DMS79 (cell line): ENCODE measurements around the gene PAFAH1B1.
"Not testable (repeated sequence)": the region's sequence is repeated elsewhere in the genome, so short reads cannot be mapped to it uniquely, and the experiment has no call there.

Experiments
- DNase-seq: peaks from one replicate; lab custom pipeline; 2025; lab: John Stamatoyannopoulos, UW

Gene PAFAH1B1

DNA sequence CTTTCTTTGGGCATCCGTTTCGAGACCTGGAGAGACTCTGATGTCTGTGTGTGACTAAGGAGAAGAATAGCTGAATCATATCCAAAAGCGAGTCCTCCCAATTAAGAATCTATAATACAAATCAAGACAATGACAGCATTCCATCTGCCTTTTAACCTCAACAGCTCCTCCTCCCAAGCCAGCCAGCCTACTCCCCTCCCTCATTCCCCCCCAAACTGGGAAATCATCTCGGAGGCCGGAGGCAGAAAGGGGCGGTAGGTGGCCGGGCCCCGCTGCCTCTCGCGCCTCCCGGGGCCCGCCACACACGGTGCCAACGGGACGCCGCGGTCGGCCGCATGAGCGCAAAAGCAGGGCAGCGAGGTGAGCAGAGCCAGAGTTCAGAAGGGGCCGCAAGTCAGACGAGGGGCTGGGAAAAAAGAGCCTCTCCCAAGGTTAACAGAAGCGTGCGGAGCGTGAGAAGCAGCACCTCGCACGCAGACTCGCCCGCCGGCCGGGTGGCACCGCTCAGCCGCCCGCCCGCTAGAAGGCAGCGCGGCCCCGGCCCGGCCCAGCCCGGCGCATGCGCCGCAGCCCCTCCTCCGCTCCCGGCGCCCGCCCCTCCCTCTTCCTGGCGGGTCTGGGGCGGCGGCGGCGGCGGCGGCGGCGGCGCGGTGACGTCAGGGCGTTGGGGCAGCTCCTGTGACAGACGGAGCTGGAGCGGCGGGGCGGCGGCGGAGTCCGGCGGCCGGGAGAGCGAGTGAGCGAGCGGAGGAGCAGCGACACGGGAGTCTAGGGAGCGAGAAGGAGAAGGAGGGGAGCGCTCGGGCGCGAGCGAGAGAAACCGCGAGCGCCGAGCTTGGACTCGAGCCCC is at the start of gene PAFAH1B1:
Gene PAFAH1B1 (plus strand): TSS at position 684 of the 850 bp plus-strand sequence. CDS start 44,635 bp downstream, outside the sequence.
- DNase-seq: peak; percentile 74

DNA sequence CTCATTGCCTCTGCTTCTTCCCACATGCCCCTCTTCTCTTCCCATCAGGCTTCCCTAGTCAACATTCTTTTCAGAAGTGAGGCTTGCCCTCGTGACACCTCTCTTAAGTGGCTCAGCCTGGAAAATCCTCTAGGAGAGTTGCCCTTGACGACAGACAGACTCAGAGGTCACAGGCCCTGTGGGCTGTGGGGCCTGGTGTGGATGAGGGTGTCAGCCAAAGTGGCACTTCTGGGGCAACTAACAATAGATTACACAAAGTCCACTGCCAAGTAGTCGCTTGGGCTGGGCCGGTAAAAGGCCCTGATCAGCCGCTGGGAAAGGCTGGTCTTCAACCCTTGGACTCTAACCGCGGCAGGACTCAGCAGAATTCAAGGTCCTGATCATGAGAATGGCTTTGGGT is 48.1 kb upstream of the PAFAH1B1 start:
- DNase-seq: no peak

DNA sequence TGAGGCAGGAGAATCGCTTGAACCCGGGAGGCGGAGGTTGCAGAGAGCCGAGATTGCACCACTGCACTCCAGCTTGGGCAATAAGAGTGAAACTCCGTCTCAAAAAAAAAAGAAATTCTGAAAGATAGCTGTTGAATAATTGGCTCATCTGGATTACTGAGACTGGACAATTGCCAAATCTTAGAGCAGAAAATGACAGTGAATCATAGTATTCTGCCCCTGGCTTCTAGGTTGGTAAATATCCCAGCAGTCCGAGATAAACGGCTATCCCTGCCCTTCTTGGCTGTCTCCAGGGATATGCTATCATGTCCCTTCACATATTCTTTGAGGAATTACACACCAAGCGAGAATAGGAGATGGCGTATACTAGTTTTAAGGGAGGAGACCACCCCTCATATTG is 46.3 kb upstream of the PAFAH1B1 start:
- no peak for DNase-seq

DNA sequence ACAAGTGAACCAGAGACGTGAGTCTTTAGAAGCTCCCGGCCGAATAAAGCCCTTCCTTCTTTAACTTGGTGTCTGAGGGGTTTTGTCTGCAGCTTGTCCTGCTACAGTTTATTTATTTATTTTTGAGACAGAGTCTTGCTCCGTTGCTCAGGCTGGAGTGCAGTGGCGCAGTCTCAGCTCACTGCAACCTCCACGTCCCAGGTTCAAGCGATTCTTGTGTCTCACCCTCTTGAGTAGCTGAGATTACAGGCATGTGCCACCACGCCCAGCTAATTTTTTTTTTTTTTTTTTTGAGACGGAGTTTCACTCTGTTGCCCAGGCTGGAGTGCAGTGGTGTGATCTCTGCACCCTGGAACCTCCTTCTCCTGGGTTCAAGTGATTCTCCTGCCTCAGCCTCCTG is 45.4 kb upstream of the PAFAH1B1 start:
- DNase-seq: not testable (repeated sequence)

DNA sequence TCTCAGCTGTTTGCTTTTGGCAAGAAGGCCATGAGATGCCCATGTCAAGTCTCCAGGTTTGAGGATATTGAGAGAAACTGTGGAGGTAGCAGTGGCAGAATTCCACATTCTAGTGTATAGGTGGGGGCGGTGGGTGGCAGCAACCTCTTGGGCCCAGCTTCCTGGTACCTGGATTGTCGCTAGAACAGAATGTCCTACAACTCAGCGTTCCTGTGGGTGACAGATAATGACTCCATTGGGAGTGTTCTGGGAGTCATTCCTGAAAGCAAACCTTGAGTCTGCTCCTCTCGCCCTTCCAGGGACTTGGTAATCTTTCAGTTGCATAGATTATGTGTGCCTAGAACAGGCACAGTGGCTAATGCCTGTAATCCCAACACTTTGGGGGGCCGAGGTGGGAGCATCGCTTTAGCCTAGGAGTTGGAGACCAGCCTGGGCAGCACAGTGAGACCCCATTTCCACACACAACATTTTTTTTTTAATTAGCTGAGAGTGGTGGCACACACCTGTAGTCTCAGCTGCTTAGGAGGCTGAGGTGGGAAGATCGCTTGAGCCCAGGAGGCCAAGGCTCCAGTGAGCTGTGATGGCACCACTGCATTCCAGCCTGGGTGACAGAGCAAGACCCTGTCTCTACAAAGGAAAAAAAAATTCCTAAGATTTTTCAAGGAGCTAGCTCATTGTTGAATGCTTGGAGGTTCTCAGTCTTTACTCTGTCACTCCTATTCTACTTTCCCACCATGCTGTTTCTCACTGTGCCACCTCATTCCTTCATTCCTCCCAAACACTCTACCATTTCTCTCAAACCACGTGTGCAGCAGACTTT is 43.9 kb upstream of the PAFAH1B1 start:
- DNase-seq: no peak

DNA sequence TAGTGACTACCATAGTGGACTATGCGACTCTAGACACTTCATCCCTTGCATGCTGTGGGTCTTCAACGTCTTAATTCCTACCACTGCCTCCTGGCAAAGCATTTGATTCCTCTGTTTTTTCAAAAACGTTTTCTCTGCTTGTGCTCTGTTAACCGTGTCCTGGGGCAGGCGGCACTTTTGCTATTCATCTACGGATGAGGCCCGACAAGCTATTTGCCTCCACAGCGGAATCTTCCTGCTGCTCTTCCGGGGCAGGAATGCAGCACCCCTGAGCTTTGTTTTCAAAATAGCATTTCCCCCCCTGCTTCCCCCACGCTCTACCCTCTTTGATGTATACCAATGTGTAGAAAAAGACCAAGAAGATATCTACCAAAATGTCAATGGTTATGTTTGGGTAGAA is 42.0 kb upstream of the PAFAH1B1 start:
- no peak for DNase-seq

DNA sequence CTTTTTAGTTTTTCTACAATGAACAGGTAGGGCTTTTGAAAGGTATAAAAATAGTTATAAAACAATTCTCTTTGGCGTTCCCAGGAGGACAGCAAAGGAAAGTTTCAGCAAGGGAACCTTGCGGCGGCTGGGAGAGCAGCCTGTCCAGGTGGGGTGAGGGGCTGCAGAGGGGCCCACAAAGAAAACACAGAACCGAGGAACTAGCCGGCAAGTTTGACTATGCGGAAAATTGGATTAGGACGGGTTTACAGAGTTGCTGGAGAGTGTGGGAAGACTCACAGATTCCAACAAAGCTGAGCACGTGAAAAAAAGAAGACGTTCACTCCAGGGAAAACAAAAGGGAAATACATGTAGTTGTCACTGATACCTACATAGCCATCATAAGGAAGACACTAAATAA is 41.5 kb upstream of the PAFAH1B1 start:
- DNase-seq: no peak

DNA sequence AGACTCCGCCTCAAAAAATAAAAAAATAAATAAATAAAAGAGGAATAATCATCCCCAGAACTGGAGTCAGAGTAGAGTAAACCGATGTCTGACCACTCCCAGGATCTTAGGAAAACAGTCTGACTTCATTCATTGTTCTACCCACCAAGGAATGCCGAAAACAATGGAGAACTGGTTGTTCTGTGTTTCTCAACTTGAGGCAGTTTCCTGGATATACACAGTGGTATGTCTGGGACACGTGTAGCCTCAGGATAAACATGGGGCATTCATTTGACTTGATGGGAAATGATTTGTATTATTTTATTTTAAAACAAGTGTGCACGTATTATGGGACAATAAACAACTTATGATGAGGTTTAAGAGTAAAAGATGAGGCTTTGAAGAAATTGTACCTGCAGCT is 32.8 kb upstream of the PAFAH1B1 start:
- DNase-seq: no peak

DNA sequence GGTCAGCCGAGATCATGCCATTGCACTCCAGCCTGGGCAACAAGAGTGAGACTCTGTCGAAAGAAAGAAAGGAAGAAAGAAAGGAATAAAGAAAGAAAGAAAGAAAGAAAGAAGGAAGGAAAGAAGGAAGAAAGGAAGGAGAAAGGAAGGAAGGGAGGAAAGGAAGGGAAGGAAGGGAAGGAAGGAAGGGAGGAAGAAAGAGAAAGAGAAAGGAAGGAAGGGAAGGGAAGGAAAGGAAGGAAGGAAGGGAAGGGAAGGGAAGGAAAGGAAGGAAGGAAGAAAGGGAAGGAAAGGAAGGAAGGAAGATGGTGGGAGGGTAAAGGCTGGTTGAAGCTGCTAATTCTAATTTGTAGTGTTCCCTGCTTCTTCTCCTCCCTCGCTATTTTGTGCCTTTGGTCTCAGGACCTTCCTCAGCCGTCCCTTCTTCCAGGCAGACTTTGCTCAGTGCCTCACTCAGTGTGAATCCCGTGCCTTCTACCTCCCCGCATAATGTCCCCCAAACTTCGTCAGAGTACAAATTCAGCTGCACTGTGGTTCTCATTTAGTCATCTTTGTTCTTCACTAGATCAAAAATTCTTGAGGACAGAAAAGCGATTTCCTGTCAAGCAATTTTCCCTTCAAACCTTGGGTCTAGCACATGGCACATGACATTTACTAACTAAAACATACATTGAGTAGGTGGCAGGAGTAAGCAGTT is 31.1 kb upstream of the PAFAH1B1 start:
- no peak for DNase-seq

DNA sequence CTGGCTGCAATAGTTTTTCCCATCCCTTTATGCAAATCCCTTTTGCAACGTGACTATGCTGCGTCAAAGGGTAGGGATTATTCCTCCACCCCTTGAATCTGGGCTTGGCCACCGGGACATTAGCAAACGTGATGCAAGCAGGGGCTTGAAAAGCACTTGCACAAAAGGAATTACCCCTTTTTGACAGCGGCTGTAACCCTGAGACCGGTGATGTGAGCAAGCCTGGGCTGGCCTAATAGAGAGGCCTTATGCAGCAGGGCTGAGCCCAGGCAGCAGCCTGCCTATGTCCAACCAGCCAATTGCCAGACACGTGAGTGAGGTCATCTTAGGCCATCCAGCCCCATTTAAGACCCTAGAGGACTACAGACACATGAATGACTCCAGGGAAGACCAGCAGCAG is 30.4 kb upstream of the PAFAH1B1 start:
- peak; percentile 15 for DNase-seq

DNA sequence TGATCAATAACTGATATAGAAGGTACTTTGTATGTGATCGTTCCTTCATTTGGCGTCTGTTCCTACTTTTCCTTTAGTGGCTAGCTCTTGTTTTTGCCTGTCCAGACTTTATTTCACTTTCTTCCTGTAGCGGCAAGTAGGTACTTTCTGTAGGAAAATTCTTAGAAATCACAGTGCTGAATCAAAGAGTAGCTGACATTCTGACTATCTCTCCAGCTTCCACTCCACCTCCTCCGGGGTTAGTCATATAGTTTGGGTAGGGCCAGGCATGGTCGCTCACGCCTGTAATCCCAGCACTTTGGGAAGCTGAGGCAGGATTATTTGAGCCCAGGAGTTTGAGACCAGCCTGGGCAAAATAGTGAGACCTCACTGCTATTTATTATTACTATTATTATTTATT is 29.9 kb upstream of the PAFAH1B1 start:
- DNase-seq: no peak

DNA sequence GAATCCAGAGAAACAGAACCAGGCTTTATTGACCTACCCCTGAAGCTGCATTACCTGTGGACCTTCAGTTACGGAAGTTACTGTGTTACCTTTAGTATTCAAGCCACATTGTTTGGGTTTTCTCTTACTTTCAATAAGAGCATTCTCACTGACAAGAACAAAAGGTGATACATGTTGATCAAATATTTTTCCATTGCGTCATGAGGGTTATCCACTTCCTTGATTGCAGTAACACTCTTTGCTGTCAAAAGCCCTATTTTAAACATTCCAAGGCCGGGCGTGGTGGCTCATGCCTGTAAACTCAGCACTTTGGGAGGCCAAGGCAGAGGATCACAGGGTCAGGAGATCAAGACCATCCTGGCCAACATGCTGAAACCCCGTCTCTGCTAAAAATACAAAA is 28.6 kb upstream of the PAFAH1B1 start:
- no peak for DNase-seq

DNA sequence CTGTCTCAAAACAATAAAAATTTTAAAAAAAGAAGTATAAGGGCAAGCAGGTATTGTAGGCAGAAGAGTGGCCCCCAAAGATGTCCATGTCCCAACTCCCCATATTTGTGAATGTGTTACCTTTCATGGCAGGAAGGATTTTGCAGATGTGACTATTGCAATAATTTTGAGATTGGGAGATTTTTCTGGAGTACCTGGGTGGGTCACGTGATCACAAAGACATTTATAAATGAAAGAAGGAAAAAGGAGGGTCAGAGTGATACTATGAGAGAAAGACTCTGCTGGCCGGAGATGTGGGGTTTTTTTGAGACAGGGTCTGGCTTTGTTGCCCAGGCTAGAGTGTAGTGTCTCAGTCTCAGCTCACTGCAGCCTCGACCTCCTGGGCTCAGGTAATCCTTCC is 27.4 kb upstream of the PAFAH1B1 start:
- DNase-seq: no peak

DNA sequence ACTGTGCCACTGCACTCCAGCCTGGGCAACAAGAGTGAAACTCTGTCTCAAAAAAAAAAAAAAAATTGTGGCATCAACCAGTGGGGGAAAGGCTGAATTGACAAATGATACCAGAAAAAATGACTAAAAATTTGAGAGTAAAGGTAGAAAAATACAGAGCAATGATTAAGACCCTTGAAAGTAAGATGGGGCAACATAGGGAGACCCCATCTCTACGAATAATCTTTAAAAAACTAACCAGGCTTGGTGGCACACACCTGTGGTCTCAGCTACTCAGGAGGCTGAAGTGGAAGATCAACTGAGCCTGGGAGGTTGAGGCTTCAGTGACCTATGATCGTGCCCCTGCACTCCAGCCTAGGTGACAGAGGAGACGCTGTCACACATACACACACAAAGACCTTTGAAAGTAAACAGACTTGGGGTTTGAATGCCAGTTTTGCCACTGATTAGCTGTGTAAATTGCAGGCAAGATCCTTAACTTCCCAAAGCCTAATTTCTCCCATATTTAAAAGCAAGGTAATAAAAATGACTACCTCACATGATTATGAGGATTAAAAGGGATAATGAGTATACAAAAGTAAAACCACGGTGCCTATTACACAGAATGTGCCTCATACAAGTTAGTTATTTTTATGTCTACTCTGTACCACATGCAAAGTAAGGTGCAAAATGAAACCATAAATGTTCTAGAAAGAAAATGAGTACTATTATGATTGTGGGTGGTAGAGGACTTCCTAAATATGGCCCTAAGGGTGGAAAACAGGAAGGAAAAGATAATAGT is 21.7 kb upstream of the PAFAH1B1 start:
- DNase-seq: no peak

DNA sequence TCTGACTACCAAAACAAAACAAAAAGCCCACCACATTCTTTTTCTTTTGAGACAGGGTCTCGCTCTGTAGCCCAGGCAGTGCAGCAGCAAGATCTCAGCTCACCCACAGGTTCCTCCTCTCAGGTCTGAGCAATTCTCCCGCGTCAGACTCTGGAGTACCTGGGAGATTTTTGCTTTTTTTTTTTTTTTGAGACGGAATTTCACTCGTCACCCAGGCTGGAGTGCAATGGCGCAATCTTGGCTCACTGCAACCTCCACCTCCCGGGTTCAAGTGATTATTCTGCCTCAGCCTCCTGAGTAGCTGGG is 21.2 kb upstream of the PAFAH1B1 start:
- DNase-seq: not testable (repeated sequence)

DNA sequence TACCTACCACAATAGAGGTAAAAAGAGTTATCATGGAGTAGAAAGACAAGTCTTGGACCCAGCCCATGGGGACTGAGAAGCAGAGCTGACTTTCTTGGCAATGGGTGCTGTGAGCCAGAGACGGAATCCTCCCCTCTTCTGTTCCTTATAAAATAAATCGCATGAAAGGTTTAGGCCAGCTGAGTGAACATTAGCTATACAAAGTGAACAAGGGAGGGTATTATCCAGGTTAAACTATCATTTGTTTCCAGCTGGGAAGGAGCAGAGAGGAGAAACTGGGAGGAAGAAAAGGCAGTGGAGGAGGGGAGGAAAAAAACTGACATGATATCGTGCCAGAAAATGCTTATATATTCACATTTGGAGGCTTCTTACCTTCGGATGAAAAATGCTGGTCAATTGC is 13.3 kb upstream of the PAFAH1B1 start:
- DNase-seq: no peak

DNA sequence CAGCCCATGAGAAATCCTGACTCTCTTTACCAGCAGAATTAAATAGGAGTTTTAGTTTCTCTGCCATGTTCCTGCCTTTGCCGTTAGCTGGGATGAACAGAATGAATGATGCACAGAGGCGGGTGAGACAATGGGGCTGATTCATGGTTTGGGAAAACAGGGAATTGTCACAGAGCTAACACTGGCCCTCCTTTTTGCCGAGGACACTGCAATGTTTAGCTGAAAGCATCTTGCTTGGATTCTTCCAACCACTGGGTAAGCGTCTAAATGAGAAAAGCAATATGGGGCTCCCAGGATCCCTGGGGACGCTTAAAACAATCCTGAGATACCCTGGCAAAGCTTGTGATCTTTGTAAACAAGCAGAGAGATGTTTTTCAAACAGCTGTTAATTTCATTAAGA is 12.8 kb upstream of the PAFAH1B1 start:
- no peak for DNase-seq

DNA sequence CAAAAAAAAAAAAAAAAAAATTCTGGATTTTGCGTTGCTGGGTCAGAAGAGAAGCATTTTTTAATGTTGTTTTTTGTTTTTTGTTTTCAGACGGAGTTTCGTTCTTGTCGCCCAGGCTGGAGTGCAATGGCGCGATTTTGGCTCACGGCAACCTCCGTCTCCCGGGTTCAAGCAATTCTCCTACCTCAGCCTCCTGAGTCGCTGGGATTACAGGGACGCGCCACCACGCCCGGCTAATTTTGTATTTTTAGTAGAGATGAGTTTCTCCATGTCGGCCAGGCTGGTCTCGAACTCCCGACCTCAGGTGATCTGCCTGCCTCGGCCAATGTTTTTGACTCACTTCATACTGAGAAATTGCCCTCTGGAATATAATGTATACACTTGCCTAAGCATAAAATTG is 11.0 kb upstream of the PAFAH1B1 start:
- no peak for DNase-seq

DNA sequence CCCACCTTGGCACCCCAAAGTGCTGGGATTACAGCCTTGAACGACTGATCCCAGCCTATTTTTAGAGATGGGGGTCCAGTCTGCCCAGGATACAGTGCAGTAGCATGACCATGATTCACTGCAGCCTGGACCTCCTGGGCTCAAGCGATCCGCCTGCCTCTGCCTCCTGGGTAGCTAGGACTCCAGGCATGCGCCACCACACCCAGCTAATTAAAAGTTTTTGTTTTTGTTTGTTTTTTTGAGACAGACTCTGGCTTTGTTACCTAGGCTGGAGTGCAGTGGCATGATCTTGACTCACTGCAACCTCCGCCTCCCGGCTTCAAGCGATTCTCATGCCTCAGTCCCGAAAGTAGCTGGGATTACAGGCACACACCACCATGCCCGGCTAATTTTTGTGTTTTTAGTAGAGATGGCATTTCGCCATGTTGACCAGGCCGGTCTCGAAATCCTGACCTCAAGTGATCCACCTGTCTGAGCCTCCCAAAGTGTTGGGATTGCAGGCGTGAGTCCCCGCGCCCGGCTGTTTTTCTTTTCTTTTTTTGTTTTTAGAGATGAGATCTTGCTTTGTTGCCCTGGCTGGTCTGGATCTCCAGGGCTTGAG is 2.3 kb upstream of the PAFAH1B1 start:
- no peak for DNase-seq

DNA sequence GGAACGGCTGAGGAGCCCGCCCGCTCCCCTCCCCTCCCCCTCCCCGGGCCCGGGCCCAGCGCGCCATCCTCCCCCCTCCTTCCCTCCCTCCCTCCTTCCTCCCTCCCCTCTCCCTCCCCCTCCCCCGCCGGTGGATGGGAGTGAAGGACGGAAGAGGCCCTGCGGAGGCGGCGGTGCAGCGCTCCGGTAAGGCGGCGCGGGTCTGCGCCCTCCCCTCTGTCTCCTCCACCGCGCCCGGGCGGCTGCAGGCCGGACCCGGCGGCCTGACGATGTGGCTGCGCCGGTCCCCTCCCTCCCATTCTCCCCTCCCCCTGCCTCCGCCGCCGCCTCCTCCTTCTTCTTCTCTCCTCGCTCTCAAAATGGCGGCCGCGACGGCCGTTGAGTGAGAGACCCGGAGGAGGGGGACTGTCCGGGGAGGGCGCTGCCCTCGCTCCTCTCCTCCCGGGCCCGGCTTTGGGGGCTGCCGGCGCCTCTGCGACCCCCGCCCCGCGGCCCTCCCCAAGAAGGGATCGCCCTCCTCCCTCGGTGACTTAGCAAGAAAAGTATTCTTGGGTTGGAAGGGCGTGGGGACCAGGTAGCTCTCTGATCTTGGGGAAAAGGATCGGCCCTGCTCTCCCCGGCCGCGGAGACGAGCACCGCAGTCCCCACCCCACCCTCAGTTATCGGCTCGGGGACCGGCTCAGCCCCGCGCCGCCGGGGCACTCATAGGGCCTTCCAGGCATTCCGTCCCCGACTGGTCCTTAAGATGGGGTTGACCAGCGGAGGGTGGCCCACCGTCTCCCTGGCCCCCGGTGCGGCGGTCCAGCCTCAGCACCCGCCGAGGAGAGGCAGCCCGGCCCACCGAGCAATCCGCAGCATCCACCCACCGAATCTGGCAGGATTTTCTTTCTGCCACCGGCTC is 617 bp downstream of the PAFAH1B1 start:
- DNase-seq: peak; percentile 47
